Renal cortical epithelial cell (primary cell): Measurements from ENCODE around the gene AOPEP. TPM values are rescaled to one million over a fixed set of nuclear protein-coding genes. Genes with fewer than 3 reads are reported as not detected.

Experiments
- DNase-seq: peaks from one replicate; pipeline ENCODE4 v3.0.0-alpha.2; 2011; ENCODE audit warnings: low read depth
- total RNA-seq: library from RNA; depleted of rRNA; stranded (reverse); fragments of >200 nt; gene quantifications from 2 replicates; pipeline ENCODE4 v1.2.3, GENCODE V29; 2014

Gene AOPEP
- total RNA-seq, 1 donor from 2014 or later, result 133 TPM

- DNase-seq, result no peak
Observed at GRCh38 chr9:94718936-94719335, 7.6 kb upstream of the AOPEP start.

GRCh38 chr9:94719878-94720277 lies 6.6 kb upstream of the AOPEP start:
- no peak for DNase-seq

- peak; percentile 30 for DNase-seq
Observed at GRCh38 chr9:94720846-94721549, 5.5 kb upstream of the AOPEP start.

GRCh38 chr9:94721754-94722153 lies 4.7 kb upstream of the AOPEP start:
- DNase-seq, result no peak

- DNase-seq, result no peak
Observed at GRCh38 chr9:94725293-94725692, 1.2 kb upstream of the AOPEP start.

- DNase-seq, result no peak
Observed at GRCh38 chr9:94728719-94729118, 2.2 kb downstream of the AOPEP start.

GRCh38 chr9:94729199-94729598 lies 2.7 kb downstream of the AOPEP start:
- DNase-seq, result no peak

GRCh38 chr9:94734054-94734754 lies 7.7 kb downstream of the AOPEP start:
- no peak for DNase-seq

- no peak for DNase-seq
Observed at GRCh38 chr9:94736759-94737158, 10.3 kb downstream of the AOPEP start.

GRCh38 chr9:94740145-94740840 lies 13.8 kb downstream of the AOPEP start:
- DNase-seq, result peak; percentile 47

GRCh38 chr9:94741866-94742265 lies 15.4 kb downstream of the AOPEP start:
- peak; percentile 60 for DNase-seq

GRCh38 chr9:94743035-94743954 lies 16.8 kb downstream of the AOPEP start:
- peak; percentile 92 for DNase-seq

- no peak for DNase-seq
Observed at GRCh38 chr9:94745806-94746540, 19.5 kb downstream of the AOPEP start.

- no peak for DNase-seq
Observed at GRCh38 chr9:94746541-94747370, 20.3 kb downstream of the AOPEP start.

GRCh38 chr9:94754976-94755475 lies 28.5 kb downstream of the AOPEP start:
- no peak for DNase-seq

- peak; percentile 89 for DNase-seq
Observed at GRCh38 chr9:94757158-94757557, 30.7 kb downstream of the AOPEP start.

- DNase-seq, result no peak
Observed at GRCh38 chr9:94758031-94758430, 31.5 kb downstream of the AOPEP start.

GRCh38 chr9:94758880-94759279 lies 32.4 kb downstream of the AOPEP start:
- DNase-seq, result no peak

- no peak for DNase-seq
Observed at GRCh38 chr9:94760010-94760409, 33.5 kb downstream of the AOPEP start.

- no peak for DNase-seq
Observed at GRCh38 chr9:94760660-94761059, 34.2 kb downstream of the AOPEP start.
